Keratinocyte (primary cell): ENCODE results near the gene ST3GAL5. TPM values are rescaled to one million over a fixed set of nuclear protein-coding genes. Genes with fewer than 3 reads are reported as not detected.

Experiments
- DNase-seq: peaks from one replicate; pipeline ENCODE4 v3.0.0-alpha.2; 2011; ENCODE audit warnings: low read depth, missing footprints, low spot score
- FAIRE-seq: peaks from 2 replicates; lab custom pipeline; 2011; peaks lifted over from hg19 to GRCh38; lab: Jason Lieb, UNC
- H2AFZ ChIP-seq: 2 replicates; pipeline ENCODE4 v1.6.0; 2012; ENCODE audit warnings: low read length, control low read depth, inconsistent platforms; ENCODE audit not compliant: control insufficient read depth
- H3K27ac ChIP-seq: 2 replicates; pipeline ENCODE4 v1.5.1; 2011; ENCODE audit warnings: low read length; ENCODE audit not compliant: control insufficient read depth, insufficient read depth
- H3K27me3 ChIP-seq: 3 replicates; pipeline ENCODE4 v1.6.0; 2011; ENCODE audit warnings: low read length; ENCODE audit not compliant: control insufficient read depth, insufficient read depth; ENCODE audit errors: extremely low read depth
- H3K36me3 ChIP-seq, 2 experiments: 2 replicates in 1 of 2; 3 replicates in 1 of 2; pipeline ENCODE4 v1.5.1; 2011; ENCODE audit warnings: low read length in 2 of 2, mild to moderate bottlenecking in 1 of 2; ENCODE audit not compliant: control insufficient read depth in 2 of 2, insufficient read depth in 2 of 2; ENCODE audit errors: extremely low read depth in 1 of 2
- H3K4me1 ChIP-seq: 3 replicates; pipeline ENCODE4 v1.5.1; 2011; ENCODE audit warnings: low read length; ENCODE audit not compliant: control insufficient read depth, insufficient read depth; ENCODE audit errors: extremely low read depth
- H3K4me2 ChIP-seq: 3 replicates; pipeline ENCODE4 v1.6.0; 2011; ENCODE audit warnings: low read depth, low read length; ENCODE audit not compliant: control insufficient read depth, insufficient read depth; ENCODE audit errors: extremely low read depth
- H3K4me3 ChIP-seq, 3 experiments: fragments of 200-600 bp in 1 of 3; sonication (generic) in 1 of 3; 2 replicates in 2 of 3; 3 replicates in 1 of 3; pipeline ENCODE4 v1.5.1; 2011 to 2016; ENCODE audit warnings: low read length in 3 of 3, mild to moderate bottlenecking in 3 of 3, control low read depth in 2 of 3, inconsistent platforms in 1 of 3, low read depth in 1 of 3, mixed read lengths in 1 of 3, mixed run types in 1 of 3, moderate library complexity in 1 of 3; ENCODE audit not compliant: control insufficient read depth in 2 of 3, insufficient read depth in 2 of 3; ENCODE audit errors: extremely low read depth in 1 of 3
- H3K79me2 ChIP-seq: 2 replicates; pipeline ENCODE4 v1.6.0; 2012; ENCODE audit warnings: low read length; ENCODE audit not compliant: control insufficient read depth, insufficient read depth
- H3K9ac ChIP-seq: 3 replicates; pipeline ENCODE4 v1.6.0; 2011; ENCODE audit warnings: low read length; ENCODE audit not compliant: control insufficient read depth, insufficient read depth; ENCODE audit errors: extremely low read depth
- H3K9me1 ChIP-seq: 3 replicates; pipeline ENCODE4 v1.6.0; 2011; ENCODE audit warnings: low read length; ENCODE audit not compliant: control insufficient read depth, insufficient read depth; ENCODE audit errors: extremely low read depth
- H3K9me3 ChIP-seq: 2 replicates; pipeline ENCODE4 v1.5.1; 2012; ENCODE audit warnings: low read depth, low read length; ENCODE audit not compliant: control insufficient read depth
- H4K20me1 ChIP-seq: 3 replicates; pipeline ENCODE4 v1.6.0; 2011; ENCODE audit warnings: low read length; ENCODE audit not compliant: control insufficient read depth, insufficient read depth; ENCODE audit errors: extremely low read depth
- CTCF ChIP-seq, 3 experiments: IDR thresholded peaks in 1 of 3; conservative IDR thresholded peaks in 1 of 3; optimal IDR thresholded peaks in 1 of 3; 2 replicates in 2 of 3; 3 replicates in 1 of 3; pipeline versions ENCODE3 to v1.5.1; 2011; ENCODE audit warnings: low read length in 3 of 3, mild to moderate bottlenecking in 3 of 3, moderate library complexity in 2 of 3, control low read depth in 1 of 3, inconsistent platforms in 1 of 3; ENCODE audit not compliant: insufficient read depth in 2 of 3; ENCODE audit errors: extremely low read depth in 1 of 3
- EZH2 ChIP-seq: IDR thresholded peaks from one replicate; pipeline ENCODE4 v1.6.1; 2012; ENCODE audit warnings: inconsistent platforms, mild to moderate bottlenecking, low read length, moderate library complexity
- dilution Hi-C: fragments of 300-500 bp; cut with MboI; formaldehyde crosslinking; loops from one replicate; pipeline ENCODE4 v1.7.0; 2020; ENCODE audit warnings: low sequenced_read_pairs; ENCODE audit not compliant: extremely low pct_ligation_motif_present
- polyA plus RNA-seq, 5 experiments: library from polyadenylated mRNA; depleted of rRNA in 3 of 5; stranded (reverse) in 3 of 5; stranded (forward) in 1 of 5; unstranded in 1 of 5; fragments of >200 nt; gene quantifications; 1 replicate in 1 of 5; 2 replicates in 3 of 5; 3 replicates in 1 of 5; pipeline versions ENCODE4 v1.2.1 to v1.2.3, GENCODE V29; 2011 to 2012; ENCODE audit warnings: missing spikeins in 2 of 5, low read depth in 1 of 5, low replicate concordance in 1 of 5

Gene ST3GAL5
- polyA plus RNA-seq, 1 donor (not counting 4 experiments of a cell fraction or from before 2014, with no cell fraction given): 43.5 TPM

GRCh38 chr2:85844486-85844885, 44.3 kb downstream of the ST3GAL5 start:
- Histone ChIP-seq H3K27me3 (no peaks in the 10 kb centered on the region), H3K4me3 (no peak overlapping the region), H4K20me1 (no peaks in the 10 kb centered on the region), H3K9me3 (no peaks in the 10 kb centered on the region), H3K9me1 (no peaks in the 10 kb centered on the region), H2AFZ (no peak overlapping the region), H3K36me3 (peaks cover 14 to 27% of the 10 kb centered on the region in 2 experiments), H3K27ac (no peak overlapping the region), H3K4me1 (no peaks in the 10 kb centered on the region), H3K9ac (no peak overlapping the region), H3K79me2 (no peaks in the 10 kb centered on the region), H3K4me2 (no peak overlapping the region)
- dilution Hi-C loops: no loop called here
- FAIRE-seq: no peak
- DNase-seq: no peak
- TF ChIP-seq CTCF (optimal IDR thresholded peaks at IDR 0.05 in 1 of 3, IDR thresholded peaks at IDR 0.05 in 1 of 3, conservative IDR thresholded peaks at IDR 0.05 in 1 of 3; ENCODE audit: extremely low read depth in 1 of 3, insufficient read depth in 2 of 3, low read length in 3 of 3) (no peak), EZH2 (no peak)

DNA sequence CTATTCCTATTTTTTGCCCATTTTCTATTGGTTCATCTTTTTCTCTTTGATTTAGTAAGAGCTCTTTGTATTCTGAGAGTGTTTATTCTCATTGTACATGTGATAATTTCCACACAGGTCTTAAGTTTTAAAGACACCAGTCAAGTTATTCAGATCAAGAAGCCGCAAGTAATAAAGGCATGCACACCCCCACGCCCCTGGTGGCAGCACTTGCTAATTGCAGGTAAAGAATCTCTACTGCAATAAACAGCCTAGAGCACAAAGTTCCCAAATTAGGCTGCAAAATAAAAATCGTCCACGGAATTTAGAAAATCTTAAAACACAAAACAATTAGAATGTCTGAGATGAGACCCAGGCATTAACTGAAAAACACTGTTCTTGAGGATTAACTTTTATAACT, 45.2 kb downstream of the ST3GAL5 start:
- dilution Hi-C loops: no loop called here
- Histone ChIP-seq H3K4me3 (no peak overlapping the region), H3K9me3 (no peaks in the 10 kb centered on the region), H3K36me3 (peaks cover 15 to 27% of the 10 kb centered on the region in 2 experiments), H3K9ac (no peak overlapping the region), H3K9me1 (no peaks in the 10 kb centered on the region), H3K4me2 (no peak overlapping the region), H4K20me1 (no peaks in the 10 kb centered on the region), H3K4me1 (no peaks in the 10 kb centered on the region), H3K79me2 (no peaks in the 10 kb centered on the region), H3K27ac (no peak overlapping the region), H3K27me3 (no peaks in the 10 kb centered on the region), H2AFZ (no peak overlapping the region)
- FAIRE-seq (no peak), DNase-seq (no peak)
- TF ChIP-seq CTCF (optimal IDR thresholded peaks at IDR 0.05 in 1 of 3, IDR thresholded peaks at IDR 0.05 in 1 of 3, conservative IDR thresholded peaks at IDR 0.05 in 1 of 3; ENCODE audit: extremely low read depth in 1 of 3, insufficient read depth in 2 of 3, low read length in 3 of 3): peak; percentile 52 to 61 (median 60)
- no peak for TF ChIP-seq EZH2
